HepG2 (cell line): ENCODE results near the gene SMYD5. TPM values are rescaled to one million over a fixed set of nuclear protein-coding genes. Genes with fewer than 3 reads are reported as not detected.

Source experiments
- CHD2 ChIP-seq: IDR thresholded peaks from 2 replicates; pipeline ENCODE4 v1.6.1; 2011; ENCODE audit warnings: low read depth, low read length, improper control_type of control experiment
- DRAP1 ChIP-seq: IDR thresholded peaks from 2 replicates; pipeline ENCODE4 v1.6.1; 2016; ENCODE audit warnings: missing genetic modification reagents, missing compliant biosample characterization
- FOXA1 ChIP-seq, 2 experiments: fragments of 450-650 bp in 1 of 2; sonication (generic) in 1 of 2; formaldehyde crosslinking in 1 of 2; IDR thresholded peaks; 2 replicates each; pipeline versions ENCODE4 v1.4.0 to v1.6.1; 2016 to 2020; ENCODE audit warnings: missing genetic modification reagents in 1 of 2
- HDAC6 ChIP-seq: fragments of 200-600 bp; sonication (generic); IDR thresholded peaks from 2 replicates; pipeline ENCODE4 v1.7.0; 2017; ENCODE audit warnings: mild to moderate bottlenecking, antibody characterized with exemption, low read length, low read depth
- KAT2B ChIP-seq: fragments of 150-350 bp; IDR thresholded peaks from 2 replicates; pipeline ENCODE4 v1.6.1; 2014; ENCODE audit warnings: low read depth, low read length, borderline replicate concordance
- NFIC ChIP-seq: IDR thresholded peaks from 2 replicates; pipeline ENCODE4 v1.6.1; 2012; ENCODE audit warnings: mild to moderate bottlenecking, low read length, inconsistent platforms
- NR2F1 ChIP-seq, 2 experiments: fragments of 450-650 bp in 1 of 2; formaldehyde crosslinking in 1 of 2; IDR thresholded peaks; 2 replicates each; pipeline versions ENCODE4 v1.5.0 to v1.6.1; 2016 to 2020; ENCODE audit warnings: mild to moderate bottlenecking in 1 of 2, missing compliant biosample characterization in 1 of 2, missing genetic modification reagents in 1 of 2, moderate library complexity in 1 of 2
- SIX4 ChIP-seq: sonication (generic); formaldehyde crosslinking; IDR thresholded peaks from 2 replicates; pipeline ENCODE4 v1.4.0; 2020; ENCODE audit warnings: missing genetic modification reagents
- SKI ChIP-seq: fragments of 450-650 bp; IDR thresholded peaks from one replicate; pipeline ENCODE4 v1.6.1; 2018; ENCODE audit warnings: mild to moderate bottlenecking; ENCODE audit not compliant: partially characterized antibody
- TAF15 ChIP-seq: fragments of 200-400 bp; formaldehyde crosslinking; IDR thresholded peaks from one replicate; pipeline ENCODE4 v1.6.1; 2018; ENCODE audit warnings: mild to moderate bottlenecking, low read depth, low read length; ENCODE audit not compliant: poor library complexity, severe bottlenecking
- ZNF142 ChIP-seq: sonication (generic); formaldehyde crosslinking; IDR thresholded peaks from 2 replicates; pipeline ENCODE4 v1.4.0; 2020; ENCODE audit warnings: missing genetic modification reagents
- ZNF30 ChIP-seq: sonication (generic); formaldehyde crosslinking; IDR thresholded peaks from 2 replicates; pipeline ENCODE4 v1.5.0; 2020; ENCODE audit warnings: mild to moderate bottlenecking, missing genetic modification reagents
- ZNF619 ChIP-seq: sonication (generic); formaldehyde crosslinking; IDR thresholded peaks from 2 replicates; pipeline ENCODE4 v1.4.0; 2020; ENCODE audit warnings: mild to moderate bottlenecking, missing genetic modification reagents
- ZNF674 ChIP-seq: sonication (generic); formaldehyde crosslinking; IDR thresholded peaks from 2 replicates; pipeline ENCODE4 v1.5.0; 2020; ENCODE audit warnings: low read depth, mild to moderate bottlenecking, missing genetic modification reagents
- ZNF691 ChIP-seq: sonication (generic); formaldehyde crosslinking; IDR thresholded peaks from 2 replicates; pipeline ENCODE4 v1.4.0; 2020; ENCODE audit warnings: missing genetic modification reagents, low read depth, mild to moderate bottlenecking, borderline replicate concordance
- polyA plus RNA-seq, 8 experiments: library from polyadenylated mRNA; depleted of rRNA in 3 of 8; stranded (reverse) in 7 of 8; unstranded in 1 of 8; fragments of >200 nt; fragmentation: Illumina TruSeq in 4 of 8; extraction: Trizol in 4 of 8; gene quantifications; 2 replicates each; pipeline versions ENCODE4 v1.2.1 to v1.2.3, GENCODE V29; 2011 to 2016; ENCODE audit warnings: low read depth in 4 of 8, missing spikeins in 1 of 8, mixed read lengths in 1 of 8; ENCODE audit not compliant: insufficient read depth in 1 of 8
- total RNA-seq, 5 experiments: library from RNA; depleted of rRNA; stranded (reverse); fragments of >200 nt; fragmentation: Illumina TruSeq; extraction: Trizol; gene quantifications; 2 replicates each; pipeline ENCODE4 v1.2.3, GENCODE V29; 2016; ENCODE audit warnings: low read depth in 1 of 5
- TF ChIP-seq, protein P1 (sequence below): sonication (generic); formaldehyde crosslinking; IDR thresholded peaks from 2 replicates; pipeline ENCODE4 v1.4.0; 2020; ENCODE audit warnings: mild to moderate bottlenecking, missing genetic modification reagents

SMYD5 gene
- total and polyA plus RNA-seq, 2 of the 13 experiments (the other 11 are each of a cell fraction or from before 2014, with no cell fraction given) = 55.8 to 70.4 TPM

DNA sequence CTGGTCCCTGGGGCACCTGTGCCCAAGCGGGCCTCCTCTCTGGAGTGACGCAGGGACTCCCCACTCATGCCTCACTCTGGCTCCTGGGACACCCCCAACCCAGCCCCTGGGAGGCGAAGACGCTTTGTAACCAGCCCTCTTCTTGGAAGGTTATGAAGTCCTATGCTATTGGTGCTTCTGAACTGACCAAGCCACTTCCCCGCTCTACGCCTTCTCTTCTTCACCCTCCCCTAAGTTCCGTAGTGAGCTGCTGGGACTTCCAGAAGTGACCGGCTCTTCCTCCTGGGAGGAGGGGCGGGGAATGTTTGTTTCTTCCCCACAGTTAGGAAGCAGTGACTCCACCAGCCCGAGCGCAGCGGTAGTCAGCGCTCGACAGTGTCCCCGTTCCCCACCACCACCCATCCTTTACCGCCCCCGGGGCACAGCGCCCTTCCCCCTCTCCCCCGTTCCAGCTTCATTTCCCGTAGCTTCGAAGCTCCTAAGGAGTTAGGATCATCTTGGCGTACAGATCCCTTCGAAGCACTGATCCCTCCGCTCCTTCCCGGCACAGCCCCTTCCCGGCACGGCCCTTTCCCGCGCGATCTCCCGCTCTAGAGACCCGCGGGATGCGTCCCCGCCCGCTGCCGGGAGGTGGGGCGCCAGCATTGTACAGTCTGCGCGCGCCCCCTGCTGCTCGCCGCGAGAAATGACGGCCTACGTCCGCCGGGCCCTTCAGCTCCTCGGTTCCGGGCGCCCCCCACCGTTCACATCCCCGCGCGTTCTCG lies 37.0 kb upstream of the SMYD5 start (continued):
- peak; percentile 66; the same call in 1 of the 2 replicates for TF ChIP-seq ZNF142 (CRISPR knock-in tag)
- TF ChIP-seq TAF15 = peak; percentile 86
- no peak for TF ChIP-seq KAT2B
- 0 out of 2 replicates have a peak, but pooled peaks have one; percentile 43 for TF ChIP-seq DRAP1 (CRISPR knock-in tag)
- TF ChIP-seq CHD2 = peak; percentile 88
- TF ChIP-seq SKI = no peak
- TF ChIP-seq ZNF619 (CRISPR knock-in tag) = peak; percentile 66; the same call in 1 of the 2 replicates
- TF ChIP-seq HDAC6 = no peak
- TF ChIP-seq NR2F1 (CRISPR knock-in tag; IDR thresholded peaks at IDR 0.05) = no peak; a peak in 1 of 4 replicates
- no peak for TF ChIP-seq NFIC
- TF ChIP-seq ZNF691 (CRISPR knock-in tag) = peak; percentile 76; the same call in 1 of the 2 replicates
- TF ChIP-seq FOXA1 (IDR thresholded peaks at IDR 0.05) = no peak
- TF ChIP-seq FOXA1 (CRISPR knock-in tag; IDR thresholded peaks at IDR 0.05) = peak; percentile 54
- TF ChIP-seq SIX4 (CRISPR knock-in tag) = peak; percentile 39; the same call in 1 of the 2 replicates
- TF ChIP-seq, protein P1, sequence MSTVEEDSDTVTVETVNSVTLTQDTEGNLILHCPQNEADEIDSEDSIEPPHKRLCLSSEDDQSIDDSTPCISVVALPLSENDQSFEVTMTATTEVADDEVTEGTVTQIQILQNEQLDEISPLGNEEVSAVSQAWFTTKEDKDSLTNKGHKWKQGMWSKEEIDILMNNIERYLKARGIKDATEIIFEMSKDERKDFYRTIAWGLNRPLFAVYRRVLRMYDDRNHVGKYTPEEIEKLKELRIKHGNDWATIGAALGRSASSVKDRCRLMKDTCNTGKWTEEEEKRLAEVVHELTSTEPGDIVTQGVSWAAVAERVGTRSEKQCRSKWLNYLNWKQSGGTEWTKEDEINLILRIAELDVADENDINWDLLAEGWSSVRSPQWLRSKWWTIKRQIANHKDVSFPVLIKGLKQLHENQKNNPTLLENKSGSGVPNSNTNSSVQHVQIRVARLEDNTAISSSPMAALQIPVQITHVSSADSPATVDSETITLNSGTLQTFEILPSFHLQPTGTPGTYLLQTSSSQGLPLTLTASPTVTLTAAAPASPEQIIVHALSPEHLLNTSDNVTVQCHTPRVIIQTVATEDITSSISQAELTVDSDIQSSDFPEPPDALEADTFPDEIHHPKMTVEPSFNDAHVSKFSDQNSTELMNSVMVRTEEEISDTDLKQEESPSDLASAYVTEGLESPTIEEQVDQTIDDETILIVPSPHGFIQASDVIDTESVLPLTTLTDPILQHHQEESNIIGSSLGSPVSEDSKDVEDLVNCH (CRISPR knock-in tag) = no peak
- TF ChIP-seq ZNF674 (CRISPR knock-in tag) = no peak
- no peak for TF ChIP-seq ZNF30
